Progenitor cell of endocrine pancreas (in vitro differentiated cells): ENCODE measurements around the gene IZUMO2. TPM values are rescaled to one million over a fixed set of nuclear protein-coding genes. Genes with fewer than 3 reads are reported as not detected.
"Not testable (repeated sequence)": the region's sequence is repeated elsewhere in the genome, so short reads cannot be mapped to it uniquely, and the experiment has no call there.

ENCODE experiments used
- DNase-seq: peaks from one replicate; pipeline ENCODE4 v3.0.0; 2021; ENCODE audit warnings: low spot score; ENCODE audit not compliant: unreplicated experiment
- H3K27ac Mint-ChIP-seq: 2 replicates; pipeline ENCODE4 v1.8.0; 2021; ENCODE audit warnings: mild to moderate bottlenecking, moderate library complexity, mixed read lengths
- H3K27me3 Mint-ChIP-seq: 2 replicates; pipeline ENCODE4 v1.8.0; 2021; ENCODE audit warnings: mixed read lengths
- H3K36me3 Mint-ChIP-seq: 2 replicates; pipeline ENCODE4 v1.8.0; 2022; ENCODE audit warnings: mixed read lengths; ENCODE audit not compliant: insufficient read depth
- H3K4me1 Mint-ChIP-seq: 2 replicates; pipeline ENCODE4 v1.8.0; 2021; ENCODE audit warnings: low read depth, mixed read lengths
- H3K4me3 Mint-ChIP-seq: 2 replicates; pipeline ENCODE4 v1.8.0; 2021; ENCODE audit warnings: low read depth, mild to moderate bottlenecking, moderate library complexity, mixed read lengths
- H3K9me3 Mint-ChIP-seq: 2 replicates; pipeline ENCODE4 v1.8.0; 2021; ENCODE audit warnings: low read depth, mixed read lengths
- total RNA-seq: library from RNA; stranded (reverse); gene quantifications from 2 replicates; pipeline ENCODE4 v1.2.1, GENCODE V29; 2021

The IZUMO2 gene
- total RNA-seq, 1 donor from 2014 or later: not detected

DNA sequence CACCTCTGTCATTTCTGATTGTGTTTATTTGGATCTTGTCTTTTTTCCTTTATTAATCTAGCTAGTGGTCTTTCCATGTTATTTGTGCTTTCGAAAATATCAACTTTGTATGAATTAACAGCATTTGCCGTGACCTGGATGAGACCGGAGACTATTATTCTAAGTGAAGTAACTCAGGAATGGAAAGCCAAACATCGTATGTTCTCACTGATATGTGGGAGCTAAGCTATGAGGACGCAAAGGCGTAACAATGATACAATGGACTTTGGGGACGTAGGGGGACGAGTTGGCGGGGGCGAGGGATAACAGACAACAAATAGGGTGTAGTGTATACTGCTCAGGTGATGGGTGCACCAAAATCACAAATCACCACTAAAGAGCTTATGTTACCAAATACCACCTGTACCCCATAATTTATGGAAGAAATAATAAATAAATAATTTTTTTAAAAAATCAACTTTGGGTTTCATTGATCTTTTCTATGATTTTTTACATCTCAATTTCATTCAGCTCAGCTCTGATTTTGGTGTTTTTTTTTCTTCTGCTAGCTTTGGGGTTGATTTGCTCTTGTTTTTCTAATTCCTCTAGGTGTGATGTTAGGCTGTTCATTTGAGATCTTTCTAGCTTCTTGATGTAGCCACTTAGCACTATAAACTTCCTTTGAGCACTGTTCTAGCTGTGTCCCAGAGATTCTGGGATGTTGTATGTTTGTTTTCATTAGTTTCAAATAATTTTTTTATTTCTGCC, 27.1 kb downstream of the IZUMO2 start:
- H3K4me1 Mint-ChIP-seq, DNase-seq, H3K4me3 Mint-ChIP-seq, H3K9me3 Mint-ChIP-seq, H3K27ac Mint-ChIP-seq, H3K27me3 Mint-ChIP-seq, H3K36me3 Mint-ChIP-seq: not testable (repeated sequence)

DNA sequence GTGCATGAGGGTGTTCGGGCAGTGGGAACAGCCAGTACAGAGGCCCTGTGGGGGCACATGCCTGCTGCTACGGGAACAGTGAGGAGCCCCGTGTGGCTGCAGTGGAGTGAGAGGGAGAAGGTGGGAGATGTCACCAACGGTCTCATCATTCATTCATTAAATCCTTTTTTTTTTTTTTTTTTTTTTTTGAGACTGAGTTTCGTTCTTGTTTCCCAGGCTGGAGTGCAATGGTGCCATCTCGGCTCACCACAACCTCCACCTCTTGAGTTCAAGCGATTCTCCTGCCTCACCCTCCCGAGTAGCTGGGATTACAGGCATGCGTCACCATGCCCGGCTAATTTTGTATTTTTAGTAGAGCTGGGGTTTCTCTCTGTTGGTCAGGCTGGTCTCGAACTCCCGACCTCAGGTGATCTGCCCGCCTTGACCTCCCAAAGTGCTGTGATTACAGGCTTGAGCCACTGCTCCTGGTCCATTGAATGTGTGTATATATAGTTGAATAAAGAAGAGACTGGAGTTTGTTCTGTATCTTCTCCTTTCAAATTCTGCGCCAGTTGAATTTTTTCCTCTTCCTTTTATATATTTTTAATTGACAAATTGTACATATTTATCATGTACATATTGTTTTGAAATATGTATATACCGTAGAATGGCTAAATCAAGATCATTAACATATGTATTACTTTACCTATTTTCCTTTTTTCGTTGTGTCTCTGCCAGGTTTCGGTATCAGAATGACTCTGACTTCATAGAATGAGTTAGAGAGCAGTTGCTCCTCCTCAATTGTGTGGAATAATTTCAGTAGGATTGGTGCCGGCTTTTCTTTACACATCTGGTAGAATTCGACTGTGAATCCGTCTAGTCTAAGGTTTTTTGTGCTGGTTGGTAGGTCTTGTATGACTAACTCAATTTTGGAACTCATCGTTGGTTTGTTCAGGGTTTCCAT, 28.0 kb downstream of the IZUMO2 start:
- H3K27ac Mint-ChIP-seq, H3K27me3 Mint-ChIP-seq, DNase-seq, H3K36me3 Mint-ChIP-seq, H3K9me3 Mint-ChIP-seq, H3K4me3 Mint-ChIP-seq, H3K4me1 Mint-ChIP-seq: not testable (repeated sequence)

DNA sequence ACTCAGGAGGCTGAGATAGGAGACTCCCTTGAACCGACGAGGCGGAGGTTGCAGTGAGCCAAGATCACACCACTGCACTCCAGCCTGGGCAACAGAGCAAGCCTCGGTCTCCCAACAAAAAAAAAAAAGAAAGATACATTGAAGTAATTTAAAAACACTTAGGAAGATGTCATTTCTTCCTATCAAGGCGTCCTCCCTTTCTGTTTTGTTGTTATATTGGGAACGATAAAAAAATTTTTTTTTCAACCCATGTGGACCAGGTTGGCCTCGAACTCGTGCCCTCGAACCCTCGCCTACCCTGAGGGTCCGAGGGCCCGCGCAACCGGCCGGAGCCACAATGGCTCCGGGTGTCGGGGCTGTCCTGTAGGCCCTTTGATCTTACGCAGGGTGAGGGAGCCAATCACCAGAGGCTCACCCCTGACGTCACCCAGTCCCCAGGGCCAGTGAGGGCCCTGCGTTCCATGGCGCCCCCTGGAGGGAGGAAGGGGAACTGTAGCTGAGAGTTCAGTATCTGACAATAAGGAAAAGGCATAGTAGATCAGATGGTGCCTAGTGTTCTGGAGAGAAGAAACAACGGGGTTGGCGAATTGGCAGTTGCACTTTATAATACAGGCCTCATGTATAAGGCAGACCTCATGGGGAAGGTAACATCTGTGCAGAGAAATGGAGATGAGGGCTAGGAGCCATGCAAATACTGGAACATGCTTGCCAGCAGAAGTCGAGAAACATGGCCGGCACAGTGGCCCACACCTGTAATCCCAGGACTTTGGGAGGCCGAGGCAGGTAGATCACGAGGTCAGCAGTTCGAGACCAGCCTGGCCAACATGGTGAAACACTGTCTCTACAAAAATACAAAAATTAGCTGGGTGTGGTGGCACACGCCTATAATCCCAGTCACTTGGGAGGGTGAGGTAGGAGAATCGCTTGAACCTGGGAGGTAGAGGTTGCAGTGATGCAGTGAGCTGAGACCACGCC, 29.3 kb downstream of the IZUMO2 start:
- H3K4me3 Mint-ChIP-seq, H3K27me3 Mint-ChIP-seq, H3K4me1 Mint-ChIP-seq, H3K36me3 Mint-ChIP-seq, H3K27ac Mint-ChIP-seq, H3K9me3 Mint-ChIP-seq, DNase-seq: not testable (repeated sequence)

DNA sequence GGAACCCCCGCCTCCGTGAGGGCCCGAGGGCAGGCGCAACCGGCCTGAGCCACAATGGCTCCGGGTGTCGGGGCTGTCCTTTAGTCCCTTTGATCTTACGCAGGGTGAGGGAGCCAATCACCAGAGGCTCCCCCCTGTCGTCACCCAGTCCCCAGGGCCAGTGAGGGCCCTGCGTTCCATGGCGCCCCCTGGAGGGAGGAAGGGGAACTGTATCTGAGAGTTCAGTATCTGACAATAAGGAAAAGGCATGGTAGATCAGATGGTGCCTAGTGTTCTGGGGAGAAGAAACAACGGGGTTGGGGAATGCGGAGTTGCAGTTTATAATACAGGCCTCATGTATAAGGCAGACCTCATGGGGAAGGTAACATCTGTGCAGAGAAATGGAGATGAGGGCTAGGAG, 59.1 kb downstream of the IZUMO2 start:
- not testable (repeated sequence) for H3K4me3 Mint-ChIP-seq, DNase-seq, H3K4me1 Mint-ChIP-seq, H3K9me3 Mint-ChIP-seq, H3K27me3 Mint-ChIP-seq, H3K36me3 Mint-ChIP-seq, H3K27ac Mint-ChIP-seq

DNA sequence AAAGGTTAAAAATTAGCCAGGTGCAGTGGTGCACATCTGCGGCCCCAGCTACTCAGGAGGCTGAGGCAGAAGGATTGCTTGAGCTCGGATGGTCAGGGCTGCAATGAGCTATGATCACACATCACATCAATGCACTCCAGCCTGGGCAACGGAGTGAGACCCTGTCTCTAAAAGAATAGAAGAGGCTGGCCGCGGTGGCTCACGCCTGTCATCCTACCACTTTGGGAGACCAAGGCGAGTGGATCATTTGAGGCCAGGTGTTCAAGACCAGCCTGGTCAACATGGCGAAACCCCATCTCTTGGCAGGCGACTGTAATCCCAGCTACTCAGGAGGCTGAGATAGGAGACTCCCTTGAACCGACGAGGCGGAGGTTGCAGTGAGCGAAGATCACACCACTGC, 59.7 kb downstream of the IZUMO2 start:
- H3K4me1 Mint-ChIP-seq, DNase-seq: not testable (repeated sequence)

More for the DNA sequence above, 59.7 kb downstream of the IZUMO2 start:
- not testable (repeated sequence) for H3K4me3 Mint-ChIP-seq, H3K9me3 Mint-ChIP-seq, H3K27ac Mint-ChIP-seq, H3K36me3 Mint-ChIP-seq, H3K27me3 Mint-ChIP-seq

Other genes with a start within 250 kb of the IZUMO2 start
- gene ATF5, start 234.1 kb downstream of the IZUMO2 start, total RNA-seq: 14.5 and 15.9 TPM in 2 replicates
- gene NUP62, start 233.8 kb downstream of the IZUMO2 start, total RNA-seq: 80.8 and 85.9 TPM in 2 replicates
- not detected in 2 replicates for gene SIGLEC11, start 202.1 kb downstream of the IZUMO2 start, total RNA-seq
- gene VRK3, start 137.9 kb downstream of the IZUMO2 start, total RNA-seq: 45.4 and 53.4 TPM in 2 replicates
- gene ZNF473, start 137.3 kb downstream of the IZUMO2 start, total RNA-seq: 15.5 TPM in 2 replicates
- gene MYH14, start 40.3 kb upstream of the IZUMO2 start, total RNA-seq: 65.9 and 67.9 TPM in 2 replicates
- gene KCNC3, start 166.1 kb upstream of the IZUMO2 start, total RNA-seq: 19.8 and 23.6 TPM in 2 replicates
- gene NAPSA, start 202.4 kb upstream of the IZUMO2 start, total RNA-seq: 2.3 and 2.7 TPM in 2 replicates
- gene NR1H2, start 213.2 kb upstream of the IZUMO2 start, total RNA-seq: 28.3 and 29.1 TPM in 2 replicates
- gene POLD1, start 221.1 kb upstream of the IZUMO2 start, total RNA-seq: 91.4 and 99.5 TPM in 2 replicates